Inflammatory macrophage (primary cell): ENCODE data around the gene OR2C1.

Experiments used
- DNase-seq, 2 donors: peaks; one replicate each; pipeline ENCODE4 v3.0.0-alpha.2; 2020 to 2022
- total RNA-seq, 18 experiments: gene quantifications; one replicate each; lab custom pipeline; 2026; ENCODE audit warnings: mixed read lengths in 6 of 18, inconsistent platforms in 2 of 18; lab: John Stamatoyannopoulos, UW

The OR2C1 gene
- total RNA-seq, result 0 to 0.32 (median 0.03) reads per million in 18 experiments

- no peak for DNase-seq
These were observed at the start of gene OR2C1 for GRCh38 chr16:3355589-3355988. TSS of gene OR2C1 (plus strand) at chr16:3355889. CDS start at chr16:3355941, 52 bp downstream.

- DNase-seq, result no peak
These were observed 49.6 kb upstream of the OR2C1 start for GRCh38 chr16:3306078-3306477.

- no peak for DNase-seq
These were observed 44.2 kb upstream of the OR2C1 start for GRCh38 chr16:3311496-3311895.

GRCh38 chr16:3317315-3317999, 38.2 kb upstream of the OR2C1 start:
- no peak for DNase-seq

GRCh38 chr16:3321816-3322215, 33.9 kb upstream of the OR2C1 start:
- DNase-seq, result no peak

GRCh38 chr16:3327514-3327913, 28.2 kb upstream of the OR2C1 start:
- DNase-seq, result no peak

GRCh38 chr16:3328104-3328503, 27.6 kb upstream of the OR2C1 start:
- no peak for DNase-seq

- DNase-seq, result no peak
These were observed 27.0 kb upstream of the OR2C1 start for GRCh38 chr16:3328643-3329042.

GRCh38 chr16:3346041-3346440, 9.6 kb upstream of the OR2C1 start:
- DNase-seq, result no peak

GRCh38 chr16:3347586-3347985, 8.1 kb upstream of the OR2C1 start:
- no peak for DNase-seq

- no peak for DNase-seq
These were observed 7.0 kb upstream of the OR2C1 start for GRCh38 chr16:3348547-3349167.

GRCh38 chr16:3349175-3349574, 6.5 kb upstream of the OR2C1 start:
- no peak for DNase-seq

- no peak for DNase-seq
These were observed 429 bp downstream of the OR2C1 start for GRCh38 chr16:3356118-3356517.

- no peak for DNase-seq
These were observed 3.2 kb downstream of the OR2C1 start for GRCh38 chr16:3358871-3359270.

GRCh38 chr16:3362931-3363330, 7.2 kb downstream of the OR2C1 start:
- DNase-seq, result no peak

- no peak for DNase-seq
These were observed 8.1 kb downstream of the OR2C1 start for GRCh38 chr16:3363793-3364192.

- peak; percentile 77 to 85 for DNase-seq
These were observed 9.2 kb downstream of the OR2C1 start for GRCh38 chr16:3364774-3365427.

- no peak for DNase-seq
These were observed 13.4 kb downstream of the OR2C1 start for GRCh38 chr16:3369073-3369472.

GRCh38 chr16:3375680-3376079, 20.0 kb downstream of the OR2C1 start:
- no peak for DNase-seq

GRCh38 chr16:3377917-3378316, 22.2 kb downstream of the OR2C1 start:
- DNase-seq, result no peak

GRCh38 chr16:3383045-3383448, 27.4 kb downstream of the OR2C1 start:
- no peak for DNase-seq

GRCh38 chr16:3388325-3388724, 32.6 kb downstream of the OR2C1 start:
- DNase-seq, result no peak

- no peak for DNase-seq
These were observed 34.1 kb downstream of the OR2C1 start for GRCh38 chr16:3389663-3390338.

- no peak for DNase-seq
These were observed 44.7 kb downstream of the OR2C1 start for GRCh38 chr16:3400446-3400778.
